HG02840 (cell line): ENCODE results near the gene AFF2.

Source experiments
- ATAC-seq: cut with Tn5 transposase; IDR thresholded peaks from one replicate; pipeline ENCODE4 v1.9.1; 2021; ENCODE audit warnings: mild to moderate bottlenecking, moderate library complexity, moderate number of reproducible peaks; ENCODE audit not compliant: unreplicated experiment, low FRiP score

Gene AFF2

GRCh38 chrX:148713981-148714380 is 213.6 kb downstream of the AFF2 start:
- no peak for ATAC-seq

GRCh38 chrX:148715361-148715760 is 214.9 kb downstream of the AFF2 start:
- no peak for ATAC-seq

- ATAC-seq, result no peak
Measured at GRCh38 chrX:148722966-148723365, 222.5 kb downstream of the AFF2 start.

- ATAC-seq, result no peak
Measured at GRCh38 chrX:148723551-148723950, 223.1 kb downstream of the AFF2 start.

GRCh38 chrX:148728901-148729300 is 228.5 kb downstream of the AFF2 start:
- no peak for ATAC-seq

GRCh38 chrX:148732743-148733142 is 232.3 kb downstream of the AFF2 start:
- ATAC-seq, result no peak

GRCh38 chrX:148741441-148741840 is 241.0 kb downstream of the AFF2 start:
- no peak for ATAC-seq

GRCh38 chrX:148755111-148755510 is 254.7 kb downstream of the AFF2 start:
- no peak for ATAC-seq

- no peak for ATAC-seq
Measured at GRCh38 chrX:148763896-148764295, 263.5 kb downstream of the AFF2 start.

- no peak for ATAC-seq
Measured at GRCh38 chrX:148768296-148768695, 267.9 kb downstream of the AFF2 start.

- ATAC-seq, result no peak
Measured at GRCh38 chrX:148771440-148771839, 271.0 kb downstream of the AFF2 start.

- ATAC-seq, result no peak
Measured at GRCh38 chrX:148774276-148774675, 273.9 kb downstream of the AFF2 start.

- no peak for ATAC-seq
Measured at GRCh38 chrX:148784137-148784536, 283.7 kb downstream of the AFF2 start.

GRCh38 chrX:148784856-148785255 is 284.4 kb downstream of the AFF2 start:
- ATAC-seq, result no peak

- ATAC-seq, result no peak
Measured at GRCh38 chrX:148785256-148785655, 284.8 kb downstream of the AFF2 start.

GRCh38 chrX:148788449-148788848 is 288.0 kb downstream of the AFF2 start:
- ATAC-seq, result no peak

- ATAC-seq, result no peak
Measured at GRCh38 chrX:148794350-148794749, 293.9 kb downstream of the AFF2 start.

- ATAC-seq, result no peak
Measured at GRCh38 chrX:148804579-148805355, 304.4 kb downstream of the AFF2 start.

GRCh38 chrX:148806145-148806870 is 305.9 kb downstream of the AFF2 start:
- ATAC-seq, result no peak

GRCh38 chrX:148808833-148809232 is 308.4 kb downstream of the AFF2 start:
- no peak for ATAC-seq

- ATAC-seq, result no peak
Measured at GRCh38 chrX:148811236-148811635, 310.8 kb downstream of the AFF2 start.

GRCh38 chrX:148813422-148813821 is 313.0 kb downstream of the AFF2 start:
- ATAC-seq, result no peak
